Measurements from ENCODE around the gene NPC1. TPM values are rescaled to one million over a fixed set of nuclear protein-coding genes. Genes with fewer than 3 reads are reported as not detected.

NPC1 gene
- total and polyA plus RNA-seq, 2 donors (not counting 3 experiments of a cell fraction or from before 2014, with no cell fraction given), result 40.6 to 45.2 TPM

- BruUV-seq (replicated peaks), result no TSS peak
- H3K79me2 ChIP-seq (ENCODE audit: control insufficient read depth, insufficient read depth, low read length), result no peaks in the 10 kb centered on the region
Observed at GRCh38 chr18:23521271-23521670, 65.0 kb downstream of the NPC1 start.

GRCh38 chr18:23519734-23520133 lies 66.6 kb downstream of the NPC1 start:
- peaks cover 10 to 24% of the 10 kb centered on the region in 2 experiments for H3K36me3 ChIP-seq (ENCODE audit: control insufficient read depth in 2 of 2, extremely low read depth in 1 of 2, insufficient read depth in 2 of 2, low read length in 2 of 2)
- peak; percentile 43 for DNase-seq (ENCODE audit: low read depth, low spot score)
- no peaks in the 10 kb centered on the region for H3K79me2 ChIP-seq (ENCODE audit: control insufficient read depth, insufficient read depth, low read length)
- dilution Hi-C loops (cut with MboI; ENCODE audit: extremely low pct_ligation_motif_present, low sequenced_read_pairs), result no loop called here
- FAIRE-seq, result peak; percentile 24
- intact Hi-C loops (cut with micrococcal nuclease), result loop anchor here (2.0 to 10.0 kb wide), 4 partner anchors 15 to 598 kb away; no protein-coding TSS in a partner anchor
- CTCF ChIA-PET, result interaction anchor here (0.6 to 1.8 kb wide), 5 partner anchors 15 to 183 kb away, joined by 3 to 11 read pairs (median 4); no protein-coding TSS in a partner anchor
- no peaks in the 10 kb centered on the region for H3K9me3 ChIP-seq (replicated peaks; ENCODE audit: control insufficient read depth, insufficient read depth, low read length)
- BruUV-seq (replicated peaks), result no TSS peak
- no peaks in the 10 kb centered on the region for H3K9me1 ChIP-seq (replicated peaks; ENCODE audit: control insufficient read depth, extremely low read depth, insufficient read depth, low read length)
- H3K4me2 ChIP-seq (ENCODE audit: insufficient read depth, low read length), result no peak overlapping the region
- peak overlapping the region; percentile 57 for H3K27ac ChIP-seq (ENCODE audit: insufficient read depth, low read depth, low read length)
- H3K27me3 ChIP-seq (ENCODE audit: control insufficient read depth in 2 of 2, insufficient read depth in 2 of 2, low read length in 2 of 2), result no peaks in the 10 kb centered on the region
- POLR2A ChIA-PET, result no interaction called here
- H2AFZ ChIP-seq (ENCODE audit: low read depth, low read length), result no peak overlapping the region
- H3K4me1 ChIP-seq (ENCODE audit: control insufficient read depth, extremely low read depth, insufficient read depth, low read length), result peaks cover 26% of the 10 kb centered on the region
- no peak overlapping the region for H3K9ac ChIP-seq (replicated peaks; ENCODE audit: extremely low read depth, insufficient read depth, low read length)
- no peak for TF ChIP-seq POLR2AphosphoS5 (IDR thresholded peaks at IDR 0.05; ENCODE audit: insufficient read depth, low read depth, low read length)
- no peak for TF ChIP-seq MAX (IDR thresholded peaks at IDR 0.05; ENCODE audit: insufficient read depth, insufficient read length)
- peak; percentile 69 for TF ChIP-seq JUN (IDR thresholded peaks at IDR 0.05; ENCODE audit: borderline replicate concordance, insufficient read depth, insufficient read length, low read depth)
- TF ChIP-seq CTCF (IDR thresholded peaks at IDR 0.05; ENCODE audit: extremely low read depth in 1 of 2, insufficient read depth in 1 of 2, low read depth in 1 of 2, low read length in 2 of 2), result no peak
- TF ChIP-seq POLR2A (IDR thresholded peaks at IDR 0.05; ENCODE audit: low read depth, low read length), result no peak
- no peak for TF ChIP-seq EZH2 (IDR thresholded peaks at IDR 0.05; ENCODE audit: borderline replicate concordance, low read depth, low read length, severe bottlenecking)
- peak; percentile 43 for TF ChIP-seq GATA2 (IDR thresholded peaks at IDR 0.05; ENCODE audit: insufficient read depth, insufficient read length, low read depth, low read length)
- no peak for TF ChIP-seq FOS (IDR thresholded peaks at IDR 0.05; ENCODE audit: borderline replicate concordance, insufficient read depth, low read length)
- no peak for TF ChIP-seq MYC (IDR thresholded peaks at IDR 0.05; ENCODE audit: low read depth, low read length)
- no peaks in the 10 kb centered on the region for H4K20me1 ChIP-seq (replicated peaks; ENCODE audit: control insufficient read depth, extremely low read depth, insufficient read depth, low read length)
- no peak overlapping the region for H3K4me3 ChIP-seq (replicated peaks in 1 of 3; ENCODE audit: insufficient read depth in 1 of 3, low read depth in 1 of 3, low read length in 3 of 3)

More at GRCh38 chr18:23521271-23521670, 65.0 kb downstream of the NPC1 start:
- Histone ChIP-seq H3K4me3 (replicated peaks in 1 of 3; ENCODE audit: insufficient read depth in 1 of 3, low read depth in 1 of 3, low read length in 3 of 3) (no peak overlapping the region), H2AFZ (ENCODE audit: low read depth, low read length) (no peak overlapping the region), H3K9ac (replicated peaks; ENCODE audit: extremely low read depth, insufficient read depth, low read length) (no peak overlapping the region), H3K36me3 (ENCODE audit: control insufficient read depth in 2 of 2, extremely low read depth in 1 of 2, insufficient read depth in 2 of 2, low read length in 2 of 2) (peaks cover 10 to 26% of the 10 kb centered on the region in 2 experiments), H3K4me2 (ENCODE audit: insufficient read depth, low read length) (no peak overlapping the region), H4K20me1 (replicated peaks; ENCODE audit: control insufficient read depth, extremely low read depth, insufficient read depth, low read length) (no peaks in the 10 kb centered on the region), H3K27me3 (ENCODE audit: control insufficient read depth in 2 of 2, insufficient read depth in 2 of 2, low read length in 2 of 2) (no peaks in the 10 kb centered on the region), H3K4me1 (ENCODE audit: control insufficient read depth, extremely low read depth, insufficient read depth, low read length) (peaks cover 26% of the 10 kb centered on the region), H3K27ac (ENCODE audit: insufficient read depth, low read depth, low read length) (no peak overlapping the region), H3K9me3 (replicated peaks; ENCODE audit: control insufficient read depth, insufficient read depth, low read length) (no peaks in the 10 kb centered on the region), H3K9me1 (replicated peaks; ENCODE audit: control insufficient read depth, extremely low read depth, insufficient read depth, low read length) (no peaks in the 10 kb centered on the region)
- ChIA-PET POLR2A (no interaction called here), CTCF (no interaction called here)
- TF ChIP-seq EZH2 (IDR thresholded peaks at IDR 0.05; ENCODE audit: borderline replicate concordance, low read depth, low read length, severe bottlenecking) (no peak), POLR2AphosphoS5 (IDR thresholded peaks at IDR 0.05; ENCODE audit: insufficient read depth, low read depth, low read length) (no peak)
- dilution Hi-C loops (cut with MboI; ENCODE audit: extremely low pct_ligation_motif_present, low sequenced_read_pairs), result no loop called here
- FAIRE-seq (no peak), DNase-seq (ENCODE audit: low read depth, low spot score) (no peak)
- intact Hi-C loops (cut with micrococcal nuclease), result no loop called here

All from endothelial cell of umbilical vein (primary cell).